A549 treated with Hydrocortisone at 1 μM for 4 hours (cell line): ENCODE results near the gene GAN. TPM values are rescaled to one million over a fixed set of nuclear protein-coding genes. Genes with fewer than 3 reads are reported as not detected.

ENCODE experiments used
- total RNA-seq: library from RNA; stranded (reverse); fragments of 200-300 nt; extraction: Qiagen RNA extraction; gene quantifications from 5 replicates; pipeline ENCODE4 v1.2.3, GENCODE V29; 2022

GAN gene, protein sequence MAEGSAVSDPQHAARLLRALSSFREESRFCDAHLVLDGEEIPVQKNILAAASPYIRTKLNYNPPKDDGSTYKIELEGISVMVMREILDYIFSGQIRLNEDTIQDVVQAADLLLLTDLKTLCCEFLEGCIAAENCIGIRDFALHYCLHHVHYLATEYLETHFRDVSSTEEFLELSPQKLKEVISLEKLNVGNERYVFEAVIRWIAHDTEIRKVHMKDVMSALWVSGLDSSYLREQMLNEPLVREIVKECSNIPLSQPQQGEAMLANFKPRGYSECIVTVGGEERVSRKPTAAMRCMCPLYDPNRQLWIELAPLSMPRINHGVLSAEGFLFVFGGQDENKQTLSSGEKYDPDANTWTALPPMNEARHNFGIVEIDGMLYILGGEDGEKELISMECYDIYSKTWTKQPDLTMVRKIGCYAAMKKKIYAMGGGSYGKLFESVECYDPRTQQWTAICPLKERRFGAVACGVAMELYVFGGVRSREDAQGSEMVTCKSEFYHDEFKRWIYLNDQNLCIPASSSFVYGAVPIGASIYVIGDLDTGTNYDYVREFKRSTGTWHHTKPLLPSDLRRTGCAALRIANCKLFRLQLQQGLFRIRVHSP
- total RNA-seq, result 2.2 to 2.9 TPM (median 2.6 TPM) in 5 replicates

DNA sequence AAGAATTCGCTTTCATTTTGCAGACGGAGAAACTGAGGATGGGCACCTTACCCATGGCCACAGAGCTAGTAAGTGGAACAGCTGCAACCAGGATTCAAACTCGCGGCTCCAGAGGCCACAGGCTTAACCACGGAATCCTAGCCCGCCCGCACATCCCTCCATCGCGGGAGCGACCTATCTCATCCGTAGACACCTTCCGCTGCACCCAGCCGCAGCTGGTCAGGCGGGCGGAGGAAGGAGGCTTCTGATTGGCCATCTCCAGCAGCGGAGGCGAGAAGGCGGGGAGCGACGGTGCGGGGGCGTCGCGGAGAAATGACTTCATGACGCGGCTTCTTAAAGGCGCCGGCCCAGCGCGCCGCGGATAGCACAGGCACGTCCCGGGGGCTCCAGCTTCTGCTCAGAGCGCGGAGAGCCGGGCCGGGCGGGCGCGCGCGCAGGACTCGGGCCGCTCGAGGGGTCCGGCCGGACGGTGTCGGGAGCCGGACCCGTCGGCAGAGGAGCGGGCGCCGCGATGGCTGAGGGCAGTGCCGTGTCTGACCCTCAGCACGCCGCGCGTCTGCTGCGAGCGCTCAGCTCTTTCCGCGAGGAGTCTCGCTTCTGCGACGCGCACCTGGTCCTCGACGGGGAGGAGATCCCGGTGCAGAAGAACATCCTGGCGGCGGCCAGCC is at the start of gene GAN:
TSS of gene GAN (plus strand) at position 360 of the 668 bp plus-strand sequence. CDS start at position 512, 152 bp downstream.

Other genes starting within 250 kb of the GAN start
- 0.50 to 0.99 TPM (median 0.85 TPM) in 5 replicates for gene C16orf46, start 237.7 kb upstream of the GAN start, total RNA-seq
- 48.9 to 62.6 TPM (median 55.2 TPM) in 5 replicates for gene GCSH, start 218.6 kb upstream of the GAN start, total RNA-seq
- 0.63 to 1.3 TPM (median 0.97 TPM) in 5 replicates for gene BCO1, start 76.3 kb upstream of the GAN start, total RNA-seq
- 99.4 to 126 TPM (median 117 TPM) in 5 replicates for gene CMIP, start 129.8 kb downstream of the GAN start, total RNA-seq